HepG2 (cell line): ENCODE results near the gene KDM3B. TPM values are rescaled to one million over a fixed set of nuclear protein-coding genes. Genes with fewer than 3 reads are reported as not detected.

Experiments used
- CBFB ChIP-seq: sonication (generic); formaldehyde crosslinking; IDR thresholded peaks from 2 replicates; pipeline ENCODE4 v1.4.0; 2020; ENCODE audit warnings: missing genetic modification reagents
- ESRRA ChIP-seq: sonication (generic); formaldehyde crosslinking; IDR thresholded peaks from 2 replicates; pipeline ENCODE4 v1.5.1; 2020; ENCODE audit warnings: mild to moderate bottlenecking, low read depth, missing genetic modification reagents
- GABPB1 ChIP-seq: IDR thresholded peaks from 2 replicates; pipeline ENCODE4 v1.6.1; 2016; ENCODE audit warnings: mild to moderate bottlenecking, missing genetic modification reagents, moderate library complexity, missing compliant biosample characterization
- HIVEP1 ChIP-seq: sonication (generic); formaldehyde crosslinking; IDR thresholded peaks from 2 replicates; pipeline ENCODE4 v1.4.0; 2020; ENCODE audit warnings: mild to moderate bottlenecking, missing genetic modification reagents
- MTF1 ChIP-seq: sonication (generic); formaldehyde crosslinking; IDR thresholded peaks from 2 replicates; pipeline ENCODE4 v1.5.0; 2020; ENCODE audit warnings: missing genetic modification reagents
- RARG ChIP-seq: sonication (generic); formaldehyde crosslinking; IDR thresholded peaks from 2 replicates; pipeline ENCODE4 v1.4.0; 2020; ENCODE audit warnings: low read depth, mild to moderate bottlenecking, missing genetic modification reagents
- TP53 ChIP-seq: sonication (generic); formaldehyde crosslinking; conservative IDR thresholded peaks from 2 replicates; pipeline ENCODE4 v1.4.0; 2020; ENCODE audit warnings: missing genetic modification reagents
- ZFP41 ChIP-seq: sonication (generic); formaldehyde crosslinking; IDR thresholded peaks from 2 replicates; pipeline ENCODE4 v1.4.0; 2020; ENCODE audit warnings: mild to moderate bottlenecking, missing genetic modification reagents, borderline replicate concordance
- ZNF274 ChIP-seq: sonication (generic); formaldehyde crosslinking; IDR thresholded peaks from 2 replicates; pipeline ENCODE4 v1.5.1; 2020; ENCODE audit warnings: mild to moderate bottlenecking, missing genetic modification reagents
- ZNF550 ChIP-seq: sonication (generic); formaldehyde crosslinking; IDR thresholded peaks from 2 replicates; pipeline ENCODE4 v1.4.0; 2020; ENCODE audit warnings: mild to moderate bottlenecking, missing genetic modification reagents, borderline replicate concordance
- ZNF724P ChIP-seq: sonication (generic); formaldehyde crosslinking; IDR thresholded peaks from 2 replicates; pipeline ENCODE4 v1.8.0; 2022; ENCODE audit warnings: missing genetic modification reagents, borderline replicate concordance
- polyA plus RNA-seq, 8 experiments: library from polyadenylated mRNA; depleted of rRNA in 3 of 8; stranded (reverse) in 7 of 8; unstranded in 1 of 8; fragments of >200 nt; fragmentation: Illumina TruSeq in 4 of 8; extraction: Trizol in 4 of 8; gene quantifications; 2 replicates each; pipeline versions ENCODE4 v1.2.1 to v1.2.3, GENCODE V29; 2011 to 2016; ENCODE audit warnings: low read depth in 4 of 8, missing spikeins in 1 of 8, mixed read lengths in 1 of 8; ENCODE audit not compliant: insufficient read depth in 1 of 8
- total RNA-seq, 5 experiments: library from RNA; depleted of rRNA; stranded (reverse); fragments of >200 nt; fragmentation: Illumina TruSeq; extraction: Trizol; gene quantifications; 2 replicates each; pipeline ENCODE4 v1.2.3, GENCODE V29; 2016; ENCODE audit warnings: low read depth in 1 of 5
- TF ChIP-seq, protein P1 (sequence below): sonication (generic); formaldehyde crosslinking; IDR thresholded peaks from 2 replicates; pipeline ENCODE4 v1.5.0; 2020; ENCODE audit warnings: mild to moderate bottlenecking, missing genetic modification reagents, borderline replicate concordance
- TF ChIP-seq, protein P2 (sequence below), 2 experiments: sonication (generic) in 1 of 2; formaldehyde crosslinking in 1 of 2; IDR thresholded peaks; 2 replicates each; pipeline versions ENCODE4 v1.4.0 to v1.6.1; 2016 to 2020; ENCODE audit warnings: borderline replicate concordance in 1 of 2, low read depth in 1 of 2, mild to moderate bottlenecking in 1 of 2, missing genetic modification reagents in 1 of 2
- TF ChIP-seq, protein P3 (sequence below): sonication (generic); formaldehyde crosslinking; IDR thresholded peaks from 2 replicates; pipeline ENCODE4 v1.4.0; 2020; ENCODE audit warnings: mild to moderate bottlenecking, missing genetic modification reagents

Gene KDM3B
- total and polyA plus RNA-seq, 2 of the 13 experiments (the other 11 are each of a cell fraction or from before 2014, with no cell fraction given): 19.7 to 34.3 TPM

DNA sequence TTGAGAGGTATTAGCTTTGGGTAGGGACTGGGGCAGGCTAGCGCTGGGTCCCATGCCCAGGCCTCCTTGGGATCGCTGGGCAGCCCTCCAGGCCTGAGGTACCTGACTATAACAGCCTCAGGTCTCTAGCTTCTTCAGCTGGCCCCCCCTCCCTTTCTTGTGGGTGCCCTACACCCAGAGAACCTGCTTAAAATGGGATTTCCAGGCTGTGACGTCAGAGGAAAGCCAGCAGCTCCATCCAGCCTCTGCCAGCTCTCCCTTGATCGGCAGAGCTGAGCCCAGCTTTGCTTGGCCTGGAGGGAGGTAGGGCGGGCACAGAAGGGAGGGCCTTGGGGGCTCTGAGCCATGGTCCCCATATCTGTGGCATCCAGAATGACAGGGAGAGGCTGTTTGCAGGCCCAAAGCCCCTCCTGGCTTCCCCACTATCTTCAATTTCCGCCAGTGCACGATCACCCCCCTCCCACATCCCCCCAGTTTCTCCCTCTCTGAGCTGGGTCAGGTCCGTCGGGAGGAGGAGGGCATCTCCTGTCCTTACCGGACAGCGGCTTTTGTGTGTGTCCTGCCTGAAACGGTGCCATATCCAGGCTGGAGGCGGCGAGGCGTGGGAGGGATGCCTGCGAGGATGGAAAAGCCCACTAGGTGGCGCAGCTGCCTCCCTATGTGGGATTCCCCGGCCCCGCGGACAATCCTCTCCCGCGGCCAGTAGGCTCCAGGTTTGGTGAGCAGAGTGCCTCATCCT lies 97.2 kb downstream of the KDM3B start (continued):
- TF ChIP-seq, protein P1, sequence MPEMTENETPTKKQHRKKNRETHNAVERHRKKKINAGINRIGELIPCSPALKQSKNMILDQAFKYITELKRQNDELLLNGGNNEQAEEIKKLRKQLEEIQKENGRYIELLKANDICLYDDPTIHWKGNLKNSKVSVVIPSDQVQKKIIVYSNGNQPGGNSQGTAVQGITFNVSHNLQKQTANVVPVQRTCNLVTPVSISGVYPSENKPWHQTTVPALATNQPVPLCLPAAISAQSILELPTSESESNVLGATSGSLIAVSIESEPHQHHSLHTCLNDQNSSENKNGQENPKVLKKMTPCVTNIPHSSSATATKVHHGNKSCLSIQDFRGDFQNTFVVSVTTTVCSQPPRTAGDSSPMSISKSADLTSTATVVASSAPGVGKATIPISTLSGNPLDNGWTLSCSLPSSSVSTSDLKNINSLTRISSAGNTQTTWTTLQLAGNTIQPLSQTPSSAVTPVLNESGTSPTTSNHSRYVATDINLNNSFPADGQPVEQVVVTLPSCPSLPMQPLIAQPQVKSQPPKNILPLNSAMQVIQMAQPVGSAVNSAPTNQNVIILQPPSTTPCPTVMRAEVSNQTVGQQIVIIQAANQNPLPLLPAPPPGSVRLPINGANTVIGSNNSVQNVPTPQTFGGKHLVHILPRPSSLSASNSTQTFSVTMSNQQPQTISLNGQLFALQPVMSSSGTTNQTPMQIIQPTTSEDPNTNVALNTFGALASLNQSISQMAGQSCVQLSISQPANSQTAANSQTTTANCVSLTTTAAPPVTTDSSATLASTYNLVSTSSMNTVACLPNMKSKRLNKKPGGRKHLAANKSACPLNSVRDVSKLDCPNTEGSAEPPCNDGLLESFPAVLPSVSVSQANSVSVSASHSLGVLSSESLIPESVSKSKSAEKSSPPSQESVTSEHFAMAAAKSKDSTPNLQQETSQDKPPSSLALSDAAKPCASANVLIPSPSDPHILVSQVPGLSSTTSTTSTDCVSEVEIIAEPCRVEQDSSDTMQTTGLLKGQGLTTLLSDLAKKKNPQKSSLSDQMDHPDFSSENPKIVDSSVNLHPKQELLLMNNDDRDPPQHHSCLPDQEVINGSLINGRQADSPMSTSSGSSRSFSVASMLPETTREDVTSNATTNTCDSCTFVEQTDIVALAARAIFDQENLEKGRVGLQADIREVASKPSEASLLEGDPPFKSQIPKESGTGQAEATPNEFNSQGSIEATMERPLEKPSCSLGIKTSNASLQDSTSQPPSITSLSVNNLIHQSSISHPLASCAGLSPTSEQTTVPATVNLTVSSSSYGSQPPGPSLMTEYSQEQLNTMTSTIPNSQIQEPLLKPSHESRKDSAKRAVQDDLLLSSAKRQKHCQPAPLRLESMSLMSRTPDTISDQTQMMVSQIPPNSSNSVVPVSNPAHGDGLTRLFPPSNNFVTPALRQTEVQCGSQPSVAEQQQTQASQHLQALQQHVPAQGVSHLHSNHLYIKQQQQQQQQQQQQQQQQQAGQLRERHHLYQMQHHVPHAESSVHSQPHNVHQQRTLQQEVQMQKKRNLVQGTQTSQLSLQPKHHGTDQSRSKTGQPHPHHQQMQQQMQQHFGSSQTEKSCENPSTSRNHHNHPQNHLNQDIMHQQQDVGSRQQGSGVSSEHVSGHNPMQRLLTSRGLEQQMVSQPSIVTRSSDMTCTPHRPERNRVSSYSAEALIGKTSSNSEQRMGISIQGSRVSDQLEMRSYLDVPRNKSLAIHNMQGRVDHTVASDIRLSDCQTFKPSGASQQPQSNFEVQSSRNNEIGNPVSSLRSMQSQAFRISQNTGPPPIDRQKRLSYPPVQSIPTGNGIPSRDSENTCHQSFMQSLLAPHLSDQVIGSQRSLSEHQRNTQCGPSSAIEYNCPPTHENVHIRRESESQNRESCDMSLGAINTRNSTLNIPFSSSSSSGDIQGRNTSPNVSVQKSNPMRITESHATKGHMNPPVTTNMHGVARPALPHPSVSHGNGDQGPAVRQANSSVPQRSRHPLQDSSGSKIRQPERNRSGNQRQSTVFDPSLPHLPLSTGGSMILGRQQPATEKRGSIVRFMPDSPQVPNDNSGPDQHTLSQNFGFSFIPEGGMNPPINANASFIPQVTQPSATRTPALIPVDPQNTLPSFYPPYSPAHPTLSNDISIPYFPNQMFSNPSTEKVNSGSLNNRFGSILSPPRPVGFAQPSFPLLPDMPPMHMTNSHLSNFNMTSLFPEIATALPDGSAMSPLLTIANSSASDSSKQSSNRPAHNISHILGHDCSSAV (CRISPR knock-in tag): no peak
- TF ChIP-seq, protein P2, sequence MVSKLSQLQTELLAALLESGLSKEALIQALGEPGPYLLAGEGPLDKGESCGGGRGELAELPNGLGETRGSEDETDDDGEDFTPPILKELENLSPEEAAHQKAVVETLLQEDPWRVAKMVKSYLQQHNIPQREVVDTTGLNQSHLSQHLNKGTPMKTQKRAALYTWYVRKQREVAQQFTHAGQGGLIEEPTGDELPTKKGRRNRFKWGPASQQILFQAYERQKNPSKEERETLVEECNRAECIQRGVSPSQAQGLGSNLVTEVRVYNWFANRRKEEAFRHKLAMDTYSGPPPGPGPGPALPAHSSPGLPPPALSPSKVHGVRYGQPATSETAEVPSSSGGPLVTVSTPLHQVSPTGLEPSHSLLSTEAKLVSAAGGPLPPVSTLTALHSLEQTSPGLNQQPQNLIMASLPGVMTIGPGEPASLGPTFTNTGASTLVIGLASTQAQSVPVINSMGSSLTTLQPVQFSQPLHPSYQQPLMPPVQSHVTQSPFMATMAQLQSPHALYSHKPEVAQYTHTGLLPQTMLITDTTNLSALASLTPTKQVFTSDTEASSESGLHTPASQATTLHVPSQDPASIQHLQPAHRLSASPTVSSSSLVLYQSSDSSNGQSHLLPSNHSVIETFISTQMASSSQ (IDR thresholded peaks at IDR 0.05; ENCODE audit: low read depth): no peak
- TF ChIP-seq, protein P2 (CRISPR knock-in tag; IDR thresholded peaks at IDR 0.05; ENCODE audit: borderline replicate concordance): no peak
- TF ChIP-seq ZNF274: peak; percentile 60; the same call in 1 of the 2 replicates
- no peak for TF ChIP-seq RARG (CRISPR knock-in tag)
- peak; percentile 36; the same call in 1 of the 2 replicates for TF ChIP-seq GABPB1 (CRISPR knock-in tag)
- TF ChIP-seq TP53: no peak
- TF ChIP-seq CBFB (CRISPR knock-in tag): 0 out of 2 replicates have a peak, but pooled peaks have one; percentile 23
- no peak for TF ChIP-seq MTF1 (CRISPR knock-in tag)
- TF ChIP-seq ESRRA: no peak
- peak; percentile 32; the same call in 1 of the 2 replicates for TF ChIP-seq HIVEP1
- TF ChIP-seq ZFP41: peak; percentile 38; the same call in 1 of the 2 replicates
- TF ChIP-seq ZNF550: no peak
- no peak for TF ChIP-seq ZNF724P (CRISPR knock-in tag)
- TF ChIP-seq, protein P3, sequence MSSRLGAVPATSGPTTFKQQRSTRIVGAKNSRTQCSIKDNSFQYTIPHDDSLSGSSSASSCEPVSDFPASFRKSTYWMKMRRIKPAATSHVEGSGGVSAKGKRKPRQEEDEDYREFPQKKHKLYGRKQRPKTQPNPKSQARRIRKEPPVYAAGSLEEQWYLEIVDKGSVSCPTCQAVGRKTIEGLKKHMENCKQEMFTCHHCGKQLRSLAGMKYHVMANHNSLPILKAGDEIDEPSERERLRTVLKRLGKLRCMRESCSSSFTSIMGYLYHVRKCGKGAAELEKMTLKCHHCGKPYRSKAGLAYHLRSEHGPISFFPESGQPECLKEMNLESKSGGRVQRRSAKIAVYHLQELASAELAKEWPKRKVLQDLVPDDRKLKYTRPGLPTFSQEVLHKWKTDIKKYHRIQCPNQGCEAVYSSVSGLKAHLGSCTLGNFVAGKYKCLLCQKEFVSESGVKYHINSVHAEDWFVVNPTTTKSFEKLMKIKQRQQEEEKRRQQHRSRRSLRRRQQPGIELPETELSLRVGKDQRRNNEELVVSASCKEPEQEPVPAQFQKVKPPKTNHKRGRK: no peak
